NCI-H774 (cell line): ENCODE measurements around the gene JAZF1.
"Not testable (repeated sequence)": the region's sequence is repeated elsewhere in the genome, so short reads cannot be mapped to it uniquely, and the experiment has no call there.

Experiments
- DNase-seq: peaks from one replicate; lab custom pipeline; 2025; lab: John Stamatoyannopoulos, UW

Gene JAZF1

DNA sequence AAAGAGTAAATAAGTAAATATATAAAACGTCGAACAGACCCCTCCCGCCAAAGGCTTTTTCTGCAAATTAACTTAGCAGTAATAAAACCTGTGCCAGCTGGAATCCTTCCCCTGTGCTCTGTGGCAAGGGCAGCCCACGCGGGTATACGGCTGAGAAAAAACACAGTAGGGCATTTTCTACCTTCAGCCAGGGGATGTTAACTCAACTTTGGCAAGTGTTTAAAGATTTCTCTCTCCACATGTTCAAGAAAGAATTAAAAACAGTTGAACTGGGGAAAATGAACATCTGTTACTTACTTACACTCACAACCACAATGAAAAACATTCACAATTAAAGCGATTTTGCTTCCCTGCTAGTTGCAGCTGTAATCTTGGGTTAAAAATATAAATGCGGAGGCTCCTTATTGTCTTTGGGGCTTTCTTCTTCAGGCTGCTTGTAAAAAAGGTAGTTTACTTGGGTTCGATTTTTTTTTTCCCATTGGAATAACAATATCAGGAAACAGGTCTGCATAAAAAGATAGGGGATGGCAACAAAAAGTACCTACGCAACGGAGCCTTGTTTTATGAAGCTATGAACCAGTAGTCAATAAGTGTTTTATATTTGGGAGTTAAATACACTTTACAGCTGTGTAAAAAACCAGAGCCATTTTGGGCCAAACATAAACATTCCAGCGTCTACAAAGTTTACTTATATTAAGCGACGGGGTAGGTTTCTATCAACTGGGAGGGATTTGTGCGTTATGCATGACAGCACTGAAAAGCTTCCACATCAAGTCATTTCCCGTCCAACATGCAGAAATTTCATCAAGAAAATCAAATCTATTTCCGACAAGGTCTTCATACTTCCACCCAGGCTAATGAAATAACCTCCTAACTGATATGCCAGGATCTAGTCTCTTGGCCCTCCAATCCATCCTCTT, 308.0 kb downstream of the JAZF1 start:
- DNase-seq: no peak

DNA sequence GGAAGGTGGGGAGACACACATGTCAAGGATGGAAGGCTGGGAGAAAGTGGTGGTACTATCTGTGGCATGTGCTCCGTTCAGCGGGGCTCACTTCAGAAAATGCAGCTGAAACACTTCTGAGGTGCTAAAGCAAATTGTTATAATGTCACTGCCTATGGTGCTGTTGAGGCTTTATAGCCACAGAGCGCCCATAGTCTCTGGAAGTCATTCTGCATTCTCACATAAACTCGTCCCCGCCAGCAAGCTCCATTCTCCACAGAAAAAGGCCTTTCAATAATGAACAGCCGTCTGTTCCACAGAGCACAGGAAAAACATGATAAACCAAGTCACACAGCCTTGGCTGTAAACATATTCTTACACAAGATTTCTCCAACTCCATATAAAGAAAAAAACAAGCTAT, 308.7 kb downstream of the JAZF1 start:
- DNase-seq: no peak

DNA sequence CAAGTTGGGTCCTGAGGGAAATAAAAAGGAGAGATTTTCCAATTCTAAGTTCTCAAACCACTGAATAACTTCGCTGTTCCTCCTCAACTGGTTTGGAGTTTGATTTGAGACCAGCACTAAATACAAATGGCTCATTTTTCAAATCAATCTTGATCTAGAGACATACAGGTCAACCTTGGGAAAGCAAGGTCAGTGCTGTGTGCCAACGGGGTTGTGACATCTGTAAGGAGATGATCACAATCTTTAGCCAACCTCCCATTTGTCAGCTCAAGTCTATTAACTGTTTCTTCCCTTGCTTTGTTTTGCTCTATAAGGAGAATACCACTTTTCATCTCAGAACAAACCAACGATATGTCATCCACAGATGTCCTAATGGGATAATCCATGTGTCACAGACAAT, 309.5 kb downstream of the JAZF1 start:
- no peak for DNase-seq

DNA sequence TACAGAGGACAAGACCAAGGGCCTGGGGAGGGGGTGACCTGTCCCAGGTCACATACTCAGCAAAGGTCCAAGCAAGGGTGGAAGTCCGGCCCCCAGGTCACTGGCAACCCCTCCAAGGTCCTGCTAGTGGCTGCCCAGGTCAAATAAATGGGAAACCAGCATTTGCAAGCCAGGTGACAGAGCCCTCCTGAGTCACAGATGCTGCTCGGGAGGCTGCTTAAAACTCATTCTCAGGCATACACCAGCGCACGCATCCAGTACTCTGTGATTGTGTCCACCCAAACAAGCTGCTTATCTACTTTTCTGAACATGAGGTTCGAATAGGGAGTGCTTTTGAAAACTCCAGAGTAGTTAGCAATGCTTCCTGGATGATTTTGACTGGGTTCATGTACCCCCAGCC, 310.0 kb downstream of the JAZF1 start:
- DNase-seq: no peak

DNA sequence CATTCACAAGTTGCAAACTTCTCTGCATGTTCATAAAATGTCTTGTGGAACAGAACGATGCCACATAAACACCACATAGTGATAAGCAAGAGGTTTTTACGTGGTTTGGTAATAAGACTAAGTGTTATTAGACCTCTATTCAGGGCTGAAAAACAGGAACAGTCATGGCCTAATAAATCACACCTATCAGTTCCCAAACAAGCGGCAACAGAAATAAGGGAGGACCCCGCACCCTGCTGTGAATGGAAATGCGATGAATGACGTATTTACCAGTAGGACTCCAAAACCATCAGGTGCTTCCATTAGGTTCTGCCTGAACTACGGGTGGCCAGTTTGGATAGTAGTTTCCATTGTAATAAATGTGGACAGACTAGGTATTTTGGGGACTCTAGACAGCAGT, 311.5 kb downstream of the JAZF1 start:
- no peak for DNase-seq

DNA sequence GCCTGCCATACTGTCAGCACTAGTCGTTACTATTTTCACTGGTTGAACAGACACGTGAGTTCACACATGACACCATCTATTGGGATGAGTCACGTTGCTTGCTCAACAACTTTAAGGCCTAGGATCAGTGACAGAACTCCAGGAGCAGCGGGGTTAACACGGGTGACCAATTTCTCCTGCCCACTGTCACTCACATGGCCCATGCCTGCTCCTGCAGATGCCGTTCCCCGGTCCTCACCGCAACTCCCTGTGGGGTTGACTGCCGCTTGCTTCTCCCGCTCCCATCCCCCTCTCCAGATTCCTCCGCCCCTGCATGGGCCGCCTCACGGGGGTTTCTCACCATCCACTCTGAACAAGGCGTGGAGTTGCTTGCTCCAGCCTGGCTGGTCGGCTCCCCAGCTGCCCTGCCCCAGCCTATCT, 312.5 kb downstream of the JAZF1 start:
- no peak for DNase-seq

DNA sequence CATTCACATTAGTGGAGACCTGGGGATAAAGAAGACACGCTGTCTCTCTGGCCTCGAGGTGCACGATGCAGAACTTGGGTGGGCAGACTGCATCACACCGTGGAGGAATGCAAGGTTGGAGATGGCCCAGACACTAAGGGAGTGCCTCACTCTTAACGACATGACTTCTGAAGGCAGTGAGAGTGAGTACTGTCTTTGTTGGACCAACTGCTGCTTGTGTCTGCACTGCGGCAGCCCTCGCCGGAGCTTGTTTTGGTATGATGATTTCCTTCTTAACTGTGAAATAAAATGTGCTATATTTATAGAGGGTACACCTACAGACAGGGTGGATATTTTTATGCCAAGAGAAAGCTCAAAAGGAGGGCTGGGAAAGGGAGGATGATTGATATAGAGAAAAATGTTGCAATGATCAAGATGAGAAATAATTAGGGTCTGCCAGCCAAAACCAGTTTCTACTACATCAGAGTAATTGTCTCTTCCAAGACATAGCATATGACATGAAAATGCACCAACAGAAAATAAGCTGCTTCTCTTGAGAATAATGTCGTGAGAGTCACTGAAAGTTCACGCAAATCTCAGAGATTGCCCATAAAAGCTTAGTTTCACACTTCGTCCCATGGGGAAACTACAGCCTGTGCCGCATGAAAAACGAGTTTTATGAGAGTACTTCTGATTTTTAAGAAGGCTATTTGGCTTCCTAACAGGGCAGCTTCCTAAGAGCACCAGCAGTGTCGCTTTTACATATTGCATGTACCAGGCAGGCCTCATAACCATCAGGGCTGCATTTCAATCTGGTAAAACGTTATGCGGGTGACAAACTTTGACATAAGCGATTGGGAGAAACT, 313.5 kb downstream of the JAZF1 start:
- DNase-seq: no peak

DNA sequence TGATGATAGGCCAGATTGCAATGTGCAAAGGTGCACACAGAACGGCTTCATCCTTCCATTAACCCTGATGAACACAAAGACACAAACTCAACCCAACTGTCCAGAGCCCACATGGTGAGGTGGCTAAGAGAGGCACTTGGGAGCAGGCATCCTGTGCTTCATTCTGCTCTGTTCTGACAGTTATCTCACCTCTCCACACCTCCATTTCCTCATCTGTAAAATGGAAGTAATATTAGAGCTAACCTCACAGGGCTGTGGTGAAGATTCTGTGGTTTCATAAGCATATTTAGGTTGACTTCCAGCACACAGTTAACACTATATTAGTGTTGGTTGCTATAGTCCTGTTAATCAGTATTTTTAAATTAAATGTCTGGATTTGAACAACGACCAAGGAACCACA, 314.3 kb downstream of the JAZF1 start:
- DNase-seq: no peak

DNA sequence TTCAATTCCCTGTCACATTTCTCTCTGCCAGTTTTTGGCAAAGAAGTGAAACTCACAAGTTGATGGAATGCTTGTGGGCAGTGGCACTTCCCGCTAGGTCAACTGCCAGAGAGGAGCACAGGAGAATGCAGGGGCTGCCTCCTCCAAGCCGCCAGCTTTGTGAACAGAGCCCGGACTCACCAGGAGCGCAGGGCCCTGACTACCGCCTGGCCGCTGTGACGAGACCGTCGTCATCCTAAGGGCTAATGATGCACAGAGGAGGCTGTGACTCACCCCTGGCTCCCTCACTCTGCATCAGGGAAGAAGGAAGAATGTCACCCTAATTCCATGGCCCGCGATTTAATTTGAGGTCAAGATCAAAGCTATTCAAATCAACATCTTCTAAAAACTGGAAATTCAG, 316.7 kb downstream of the JAZF1 start:
- DNase-seq: no peak

DNA sequence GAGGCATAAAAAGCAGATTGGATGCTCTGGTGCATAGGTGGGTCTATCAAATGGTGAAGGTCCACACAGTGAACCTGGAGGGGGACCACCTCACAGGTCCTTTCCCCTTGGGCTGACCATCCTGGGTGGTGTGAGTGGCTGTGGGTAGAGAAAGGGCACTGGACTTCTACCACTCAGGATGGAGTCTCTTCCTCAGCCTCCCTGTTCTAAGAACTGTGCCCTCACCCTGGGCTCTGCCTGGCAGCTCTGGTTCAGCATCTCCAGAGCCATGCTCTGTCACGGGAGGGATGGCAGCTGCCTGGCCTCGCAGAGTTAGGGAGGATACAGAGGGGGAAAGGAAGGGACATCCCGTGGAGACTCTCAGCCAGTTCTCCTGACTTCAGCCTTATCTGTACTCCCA, 318.8 kb downstream of the JAZF1 start:
- no peak for DNase-seq

DNA sequence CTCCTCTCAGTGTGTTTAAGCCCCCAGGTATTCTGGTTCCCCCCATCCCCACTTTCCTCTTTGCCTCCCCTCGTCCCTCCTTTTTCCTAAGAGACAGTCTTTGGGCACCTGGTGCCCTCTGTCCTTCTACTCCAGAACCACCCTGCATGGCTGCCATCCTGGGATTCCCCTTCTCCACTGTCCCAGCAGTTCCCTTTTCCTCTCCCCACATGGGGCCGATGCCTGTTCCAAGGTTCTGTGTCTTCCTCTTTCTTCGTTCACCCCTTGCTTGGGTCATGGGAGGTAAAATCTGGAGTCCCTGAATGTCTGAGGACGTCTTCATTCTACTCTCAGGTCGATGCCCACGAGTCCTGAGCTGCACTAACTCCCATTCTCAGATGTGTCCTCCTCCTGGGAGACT, 319.8 kb downstream of the JAZF1 start:
- DNase-seq: no peak

DNA sequence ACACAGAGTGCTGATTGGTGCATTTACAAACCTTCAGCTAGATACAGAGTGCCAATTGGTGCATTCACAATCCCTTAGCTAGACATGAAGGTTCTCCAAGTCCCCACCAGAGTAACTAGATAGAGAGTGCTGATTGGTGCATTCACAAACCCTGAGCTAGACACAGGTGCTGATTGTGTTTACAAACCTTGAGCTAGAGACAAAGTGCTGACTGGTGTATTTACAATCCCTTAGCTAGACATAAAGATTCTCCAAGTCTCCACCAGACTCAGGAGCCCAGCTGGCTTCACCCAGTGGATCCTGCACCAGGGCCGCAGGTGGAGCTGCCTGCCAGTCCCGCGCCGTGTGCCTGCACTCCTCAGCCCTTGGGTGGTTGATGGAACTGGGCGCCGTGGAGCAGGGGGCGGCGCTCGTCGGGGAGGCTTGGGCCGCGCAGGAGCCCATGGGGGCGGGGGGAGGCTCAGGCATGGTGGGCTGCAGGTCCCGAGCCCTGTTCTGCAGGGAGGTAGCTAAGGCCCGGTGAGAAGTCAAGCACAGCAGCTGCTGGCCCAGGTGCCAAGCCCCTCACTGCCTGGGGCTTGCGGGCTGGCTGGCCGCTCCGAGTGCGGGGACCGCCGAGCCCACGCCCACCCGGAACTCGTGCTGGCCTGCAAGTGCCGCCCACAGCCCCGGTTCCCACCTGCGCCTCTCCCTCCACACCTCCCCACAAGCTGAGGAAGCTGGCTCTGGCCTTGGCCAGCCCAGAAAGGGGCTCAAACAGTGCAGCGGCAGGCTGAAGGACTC, 323.7 kb downstream of the JAZF1 start:
- DNase-seq: not testable (repeated sequence)

DNA sequence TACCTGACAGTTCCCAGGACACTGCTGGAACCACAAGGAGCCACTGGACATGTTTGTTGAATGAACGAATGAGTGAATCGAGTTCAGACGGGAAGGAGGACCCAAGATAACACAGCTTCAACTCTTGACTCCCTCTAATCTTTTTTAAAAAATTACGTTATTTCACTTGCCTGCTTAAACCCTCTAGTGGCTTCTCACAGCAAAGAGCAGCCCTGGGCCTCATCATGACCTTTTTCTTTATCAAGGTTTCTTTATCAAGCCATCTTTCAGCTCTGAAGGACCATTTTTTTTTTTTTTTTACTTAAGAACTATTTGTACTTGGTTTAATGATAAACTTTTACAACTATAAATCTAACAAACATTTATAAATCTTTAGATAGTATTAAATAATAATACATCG, 330.1 kb downstream of the JAZF1 start:
- no peak for DNase-seq

DNA sequence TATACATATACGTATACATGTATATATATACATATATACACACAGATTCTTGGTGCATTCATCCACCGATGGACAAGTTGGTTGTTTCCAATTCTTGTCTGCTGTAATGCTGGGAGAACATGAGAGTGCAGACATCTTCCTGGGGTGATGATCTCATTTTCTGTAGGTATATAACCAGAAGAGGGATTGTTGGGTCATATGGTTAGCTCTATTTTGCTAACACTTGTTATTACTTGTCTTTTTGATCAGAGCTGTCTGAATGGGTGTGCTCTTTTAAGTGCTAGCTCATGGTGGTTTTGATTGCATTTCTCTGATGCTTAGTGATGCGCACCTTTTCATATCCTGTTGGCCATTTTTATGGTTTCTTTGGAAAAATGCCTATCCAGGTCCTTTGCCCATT, 334.2 kb downstream of the JAZF1 start:
- DNase-seq: no peak

DNA sequence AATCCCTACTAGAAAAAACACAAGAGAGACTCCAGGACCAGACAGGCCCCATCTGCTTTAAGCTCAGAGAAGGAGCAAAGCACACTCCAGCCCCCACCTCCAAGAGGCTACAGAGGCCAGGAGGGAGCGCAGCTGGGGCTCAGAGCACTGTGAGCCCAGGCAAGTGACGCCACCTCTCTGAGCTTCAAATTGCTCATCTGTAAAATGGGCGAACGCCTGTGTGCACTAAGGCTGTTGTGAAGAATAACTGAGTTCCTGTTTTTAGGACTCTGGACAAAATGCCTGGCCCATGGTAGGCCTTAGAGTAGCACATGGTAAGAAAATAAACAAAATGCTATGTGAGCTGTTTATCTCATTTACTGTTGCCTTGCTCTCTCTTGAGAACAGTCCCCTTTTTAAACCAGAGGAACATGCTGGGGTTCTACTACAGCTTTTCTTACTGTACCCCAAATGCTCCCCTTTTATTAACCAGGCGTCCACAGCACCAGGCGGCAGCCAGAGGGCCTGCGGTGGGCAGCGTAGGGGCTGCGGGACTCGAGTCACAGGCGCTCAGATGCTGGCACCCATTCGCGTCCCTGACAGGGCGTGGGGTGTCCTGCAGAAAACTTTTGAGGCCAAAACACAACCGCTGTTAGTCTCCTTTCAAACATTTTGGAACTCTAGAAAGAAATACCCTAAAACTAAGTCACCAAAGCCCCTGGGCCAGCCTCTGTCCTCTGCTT, 336.9 kb downstream of the JAZF1 start:
- no peak for DNase-seq

DNA sequence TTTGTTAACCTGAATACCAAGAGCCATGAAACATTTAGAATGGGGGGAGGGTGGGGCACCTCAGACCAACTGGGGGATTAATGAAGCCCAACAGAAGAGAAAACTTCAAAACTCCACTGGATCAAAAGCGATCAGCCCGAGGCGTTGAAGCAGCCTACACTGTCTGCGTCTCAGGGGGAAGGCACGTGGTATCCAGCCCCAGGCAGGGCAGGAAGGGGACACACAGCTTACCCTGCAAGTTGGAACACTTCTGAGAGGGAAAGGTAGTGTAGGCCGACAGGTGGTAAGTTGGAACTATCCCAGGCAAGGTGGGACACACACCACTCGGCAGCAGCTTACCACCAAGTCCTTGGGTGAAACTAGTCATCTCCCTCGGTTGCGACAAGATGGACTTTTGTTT, 337.7 kb downstream of the JAZF1 start:
- no peak for DNase-seq

DNA sequence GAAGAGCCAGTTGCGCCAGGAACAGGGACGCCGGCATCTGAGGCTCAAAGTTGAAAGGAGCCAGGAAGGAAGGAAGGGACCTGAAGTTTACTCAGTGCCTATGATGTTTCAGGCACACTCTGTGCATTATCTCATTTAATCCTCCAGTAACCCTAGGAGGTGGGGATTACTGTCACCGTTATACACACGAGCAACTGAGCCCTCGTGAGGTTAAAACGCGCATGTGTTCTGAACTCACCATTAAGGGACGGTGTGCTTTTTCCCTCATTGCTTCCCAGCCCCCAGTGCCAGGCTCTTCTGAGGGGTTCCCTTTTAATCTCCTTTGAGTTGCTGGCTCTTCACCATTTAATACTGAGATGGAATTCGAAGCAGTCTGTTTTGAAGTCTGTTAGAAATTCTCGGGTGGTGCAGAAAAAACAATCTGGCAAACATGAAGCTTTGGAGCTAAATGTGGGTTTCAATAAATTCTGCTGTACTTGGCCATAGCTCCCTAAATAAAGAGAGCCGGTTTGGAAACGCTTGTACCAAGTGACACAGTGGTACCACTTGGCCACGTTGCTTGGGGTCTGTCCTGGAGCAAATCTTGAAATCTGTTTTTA, 338.4 kb downstream of the JAZF1 start:
- DNase-seq: no peak

DNA sequence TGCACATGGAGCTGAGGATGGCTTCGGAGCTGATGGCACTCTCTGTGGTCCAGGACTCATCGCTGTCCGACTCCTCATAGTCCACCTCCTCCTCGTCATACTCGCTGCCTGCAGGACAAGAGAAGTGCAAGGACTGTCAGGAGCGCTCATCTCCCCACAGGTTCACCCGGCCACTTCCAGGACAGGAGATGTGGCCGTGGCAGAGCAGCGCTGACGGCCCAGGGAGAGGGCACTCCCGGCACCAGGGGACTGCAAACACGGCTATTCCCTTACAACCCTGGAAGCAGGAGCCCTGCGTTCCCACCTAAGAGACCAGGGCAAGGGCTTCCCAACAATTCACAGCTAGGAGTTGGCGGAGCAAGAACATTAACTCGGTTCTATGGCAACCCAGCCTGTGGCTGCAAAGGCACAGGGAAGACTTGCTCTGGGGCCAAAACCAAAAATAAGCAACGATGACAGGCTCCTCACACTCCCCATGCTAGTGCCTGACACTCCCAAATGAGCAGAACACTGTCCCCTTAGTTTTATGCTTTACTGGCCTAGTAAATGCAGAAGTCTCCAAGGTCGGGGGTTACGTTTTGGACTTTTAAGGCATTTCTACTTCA, 339.7 kb downstream of the JAZF1 start:
- DNase-seq: no peak

DNA sequence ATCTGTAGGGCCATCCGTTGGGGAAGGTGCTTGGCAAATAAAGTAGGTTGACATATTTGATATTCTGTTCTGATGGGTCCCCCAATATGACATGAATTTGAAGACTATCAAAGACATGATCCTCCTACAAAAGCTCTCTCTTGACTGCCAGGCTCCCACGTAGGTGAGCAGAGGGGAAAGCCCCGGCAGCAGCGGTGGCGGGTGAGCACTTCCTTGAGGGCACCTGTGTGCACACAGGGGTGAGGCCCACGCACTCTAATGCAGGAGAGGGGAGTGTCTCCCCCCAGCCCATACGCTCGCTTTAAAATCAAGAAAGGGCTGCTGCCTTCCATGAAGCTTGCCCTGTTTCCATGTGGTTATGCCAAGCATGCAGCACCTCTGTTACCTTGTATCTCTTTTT, 340.3 kb downstream of the JAZF1 start:
- no peak for DNase-seq

DNA sequence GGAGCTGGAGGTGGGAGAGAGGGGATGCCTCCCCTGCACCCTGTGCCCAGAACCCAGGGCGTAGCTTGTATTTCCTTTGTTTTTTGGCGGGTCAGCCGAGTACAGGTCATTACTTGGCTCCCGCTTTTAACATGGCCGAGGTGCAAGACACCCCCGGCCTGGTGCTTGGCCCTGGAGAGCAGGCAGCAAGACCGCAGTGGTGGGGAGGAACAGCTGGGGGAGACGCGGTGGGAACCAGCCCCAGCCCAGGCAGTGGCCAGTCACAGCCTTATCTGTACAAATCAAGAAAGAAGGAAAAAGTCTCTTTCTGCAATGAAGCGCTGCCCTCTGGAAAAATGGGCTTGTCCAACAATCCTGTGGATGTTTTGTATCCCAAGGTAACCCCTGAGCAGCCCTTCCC, 341.5 kb downstream of the JAZF1 start:
- no peak for DNase-seq

DNA sequence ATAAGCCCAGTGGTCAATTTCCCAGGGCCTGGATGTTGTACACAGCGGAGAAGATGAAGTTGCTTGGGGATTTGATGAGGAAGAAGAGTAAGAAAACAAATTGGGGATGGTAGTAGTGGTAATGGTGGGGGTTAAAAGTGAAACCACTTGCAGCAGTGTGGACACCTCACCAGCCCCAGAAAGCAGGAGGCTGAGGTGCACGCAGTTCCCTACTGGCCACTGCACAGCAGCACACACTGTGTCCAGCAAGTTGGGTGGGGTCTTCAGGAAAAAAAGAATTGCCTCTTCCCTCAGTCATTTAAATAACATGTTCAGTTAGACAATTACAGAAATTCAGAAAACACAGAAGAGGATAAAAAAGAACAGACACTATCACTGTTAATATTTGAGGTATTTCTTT, 344.1 kb downstream of the JAZF1 start:
- no peak for DNase-seq
